HCT116 (cell line): ENCODE results near the gene CARD9. TPM values are rescaled to one million over a fixed set of nuclear protein-coding genes. Genes with fewer than 3 reads are reported as not detected.

Source experiments
- ATAC-seq: fragments of 200-7000 bp; cut with Tn5 transposase; 2 replicates; pipeline ENCODE4 v1.9.1; 2020; ENCODE audit warnings: mild to moderate bottlenecking, moderate library complexity
- BruUV-seq: library from RNA; stranded (reverse); fragments of 400-500 nt; replicated peaks from 2 replicates; lab custom pipeline; 2021; lab: Mats Ljungman, UMichigan
- CTCF ChIA-PET: fragments of 300-600 bp; sonication (Branson Sonifier 250); formaldehyde crosslinking; loops from one replicate; lab custom pipeline; 2021; ENCODE audit warnings: antibody characterized with exemption; lab: Charles Lee
- POLR2A ChIA-PET: fragments of 300-600, 350-600 bp; sonication (Branson Sonifier 250); formaldehyde crosslinking; loops from one replicate; lab custom pipeline; 2021; ENCODE audit warnings: antibody characterized with exemption; lab: Charles Lee
- RAD21 ChIA-PET, 2 experiments: fragments of 300-600 bp; sonication (Branson Sonifier 250); formaldehyde crosslinking; loops; one replicate each; lab custom pipeline; 2023; ENCODE audit warnings: low total read pairs in 2 of 2; ENCODE audit not compliant: uncharacterized antibody in 2 of 2, unreplicated experiment in 2 of 2, low non-redundant PET in 1 of 2; lab: Charles Lee
- DNase-seq: peaks from one replicate; pipeline ENCODE4 v3.0.0-alpha.2; 2010; ENCODE audit warnings: low read depth, low spot score
- H2AFZ ChIP-seq: fragments of 200-600 bp; shearing (Covaris generic), sonication (generic); 2 replicates; pipeline ENCODE4 v1.6.1; 2017; ENCODE audit warnings: low read depth, mixed run types, mixed read lengths, antibody characterized with exemption, low read length; ENCODE audit not compliant: poor library complexity, severe bottlenecking
- H3K27ac ChIP-seq: 2 replicates; pipeline ENCODE4 v1.5.1; 2012; ENCODE audit warnings: low read depth, low read length
- H3K27me3 ChIP-seq: fragments of 200-600 bp; sonication (generic); 2 replicates; pipeline ENCODE4 v1.6.1; 2016; ENCODE audit warnings: mixed run types, low read length, mixed read lengths; ENCODE audit not compliant: insufficient read depth
- H3K36me3 ChIP-seq, 2 experiments: fragments of 200-500 bp in 1 of 2; fragments of 200-600 bp in 1 of 2; sonication (Bioruptor generic) in 1 of 2; sonication (generic) in 1 of 2; 2 replicates each; pipeline versions ENCODE4 v1.5.1 to v1.6.1; 2014 to 2016; ENCODE audit warnings: low read length in 2 of 2, inconsistent platforms in 1 of 2, mixed read lengths in 1 of 2, mixed run types in 1 of 2; ENCODE audit not compliant: insufficient read depth in 2 of 2, control insufficient read depth in 1 of 2
- H3K4me1 ChIP-seq, 2 experiments: fragments of 200-600 bp in 1 of 2; sonication (generic) in 1 of 2; 2 replicates each; pipeline versions ENCODE4 v1.5.1 to v1.6.1; 2012 to 2017; ENCODE audit warnings: low read length in 2 of 2, inconsistent platforms in 1 of 2, mild to moderate bottlenecking in 1 of 2, mixed read lengths in 1 of 2, mixed run types in 1 of 2, moderate library complexity in 1 of 2; ENCODE audit not compliant: insufficient read depth in 2 of 2, control insufficient read depth in 1 of 2
- H3K4me2 ChIP-seq: fragments of 200-600 bp; sonication (generic); 2 replicates; pipeline ENCODE4 v1.6.1; 2017; ENCODE audit warnings: mixed run types, low read length, mixed read lengths
- H3K4me3 ChIP-seq, 2 experiments: fragments of 200-600 bp in 1 of 2; sonication (generic) in 1 of 2; replicated peaks in 1 of 2; 2 replicates each; pipeline ENCODE4 v1.5.1; 2011 to 2016; ENCODE audit warnings: low read length in 2 of 2, control low read depth in 1 of 2, low read depth in 1 of 2, mild to moderate bottlenecking in 1 of 2, mixed read lengths in 1 of 2, mixed run types in 1 of 2
- H3K79me2 ChIP-seq: fragments of 200-600 bp; sonication (generic); 2 replicates; pipeline ENCODE4 v1.6.1; 2017; ENCODE audit warnings: mild to moderate bottlenecking, mixed run types, low read length, moderate library complexity, mixed read lengths; ENCODE audit not compliant: insufficient read depth
- H3K9ac ChIP-seq: fragments of 200-600 bp; sonication (generic); 2 replicates; pipeline ENCODE4 v1.6.1; 2016; ENCODE audit warnings: low read length, mixed read lengths
- H3K9me2 ChIP-seq: fragments of 200-600 bp; sonication (generic), shearing (Covaris generic); 2 replicates; pipeline ENCODE4 v1.6.1; 2017; ENCODE audit warnings: mixed run types, mild to moderate bottlenecking, moderate library complexity; ENCODE audit not compliant: insufficient read depth
- H3K9me3 ChIP-seq, 2 experiments: fragments of 200-500 bp in 1 of 2; fragments of 200-600 bp in 1 of 2; sonication (Bioruptor generic) in 1 of 2; sonication (generic) in 1 of 2; 2 replicates each; pipeline ENCODE4 v1.6.1; 2014 to 2017; ENCODE audit warnings: low read length in 2 of 2, mixed read lengths in 2 of 2, inconsistent platforms in 1 of 2, low read depth in 1 of 2, mild to moderate bottlenecking in 1 of 2, mixed run types in 1 of 2, moderate library complexity in 1 of 2; ENCODE audit not compliant: control insufficient read depth in 1 of 2, insufficient read depth in 1 of 2
- H4K20me1 ChIP-seq: fragments of 200-600 bp; sonication (generic), shearing (Covaris generic); 2 replicates; pipeline ENCODE4 v1.6.1; 2017; ENCODE audit warnings: mixed run types, mild to moderate bottlenecking, moderate library complexity; ENCODE audit not compliant: insufficient read depth
- ATF3 ChIP-seq: IDR thresholded peaks from 2 replicates; pipeline ENCODE4 v1.6.1; 2012
- CBX3 ChIP-seq: IDR thresholded peaks from 2 replicates; pipeline ENCODE4 v1.6.1; 2012; ENCODE audit warnings: low read depth
- CTCF ChIP-seq, 3 experiments: fragments of 200-600 bp in 1 of 3; sonication (generic) in 1 of 3; IDR thresholded peaks in 2 of 3; conservative IDR thresholded peaks in 1 of 3; 2 replicates each; pipeline ENCODE4 v1.5.1; 2012 to 2017; ENCODE audit warnings: low read depth in 2 of 3, low read length in 2 of 3, antibody characterized with exemption in 1 of 3, borderline replicate concordance in 1 of 3, control low read depth in 1 of 3, mild to moderate bottlenecking in 1 of 3, mixed read lengths in 1 of 3, mixed run types in 1 of 3, moderate library complexity in 1 of 3; ENCODE audit not compliant: insufficient read depth in 1 of 3
- EGR1 ChIP-seq: IDR thresholded peaks from 2 replicates; pipeline ENCODE4 v1.6.1; 2012; ENCODE audit warnings: low read depth
- ELF1 ChIP-seq: IDR thresholded peaks from 2 replicates; pipeline ENCODE4 v1.6.1; 2012; ENCODE audit warnings: low read depth, borderline replicate concordance
- EZH2 ChIP-seq: fragments of 200-600 bp; sonication (generic); IDR thresholded peaks from 2 replicates; pipeline ENCODE4 v1.6.1; 2017; ENCODE audit warnings: antibody characterized with exemption, mixed run types
- EZH2phosphoT487 ChIP-seq: fragments of 200-600 bp; IDR thresholded peaks from 2 replicates; pipeline ENCODE4 v1.6.1; 2018; ENCODE audit warnings: antibody characterized with exemption, borderline replicate concordance
- FOSL1 ChIP-seq: IDR thresholded peaks from 2 replicates; pipeline ENCODE4 v1.6.1; 2012; ENCODE audit warnings: low read depth
- JUND ChIP-seq: IDR thresholded peaks from 2 replicates; pipeline ENCODE4 v1.6.1; 2012
- MAX ChIP-seq: IDR thresholded peaks from 2 replicates; pipeline ENCODE4 v1.6.1; 2012
- POLR2AphosphoS5 ChIP-seq: IDR thresholded peaks from 2 replicates; pipeline ENCODE4 v1.6.1; 2011; ENCODE audit warnings: mild to moderate bottlenecking, low read depth, low read length, moderate library complexity
- RAD21 ChIP-seq: IDR thresholded peaks from 2 replicates; pipeline ENCODE4 v1.6.1; 2012; ENCODE audit warnings: low read depth, mild to moderate bottlenecking
- REST ChIP-seq: IDR thresholded peaks from 2 replicates; pipeline ENCODE4 v1.6.1; 2012; ENCODE audit warnings: low read depth
- SRF ChIP-seq: IDR thresholded peaks from 2 replicates; pipeline ENCODE4 v1.6.1; 2012; ENCODE audit warnings: low read depth
- TCF7L2 ChIP-seq: IDR thresholded peaks from 2 replicates; pipeline ENCODE4 v1.7.0; 2011; ENCODE audit warnings: borderline replicate concordance, inconsistent platforms; ENCODE audit not compliant: insufficient read depth, insufficient read length; ENCODE audit errors: extremely low read depth
- YY1 ChIP-seq: IDR thresholded peaks from 2 replicates; pipeline ENCODE4 v1.6.1; 2011; ENCODE audit warnings: low read length, low read depth, moderate library complexity, mild to moderate bottlenecking; ENCODE audit not compliant: insufficient replicate concordance; ENCODE audit errors: extremely low read depth
- ZBTB33 ChIP-seq: IDR thresholded peaks from 2 replicates; pipeline ENCODE4 v1.6.1; 2011; ENCODE audit warnings: mild to moderate bottlenecking, low read length, moderate library complexity; ENCODE audit not compliant: insufficient replicate concordance; ENCODE audit errors: extremely low read depth
- ZNF274 ChIP-seq: fragments of 200-500 bp; sonication (Bioruptor generic); IDR thresholded peaks from 2 replicates; pipeline ENCODE4 v1.6.1; 2014; ENCODE audit warnings: mild to moderate bottlenecking, low read depth, low read length, inconsistent platforms
- intact Hi-C: fragments of 100-400 bp; cut with micrococcal nuclease; formaldehyde crosslinking; loops from 2 replicates; pipeline ENCODE4 v1.10.0; 2022
- total RNA-seq: library from RNA; stranded (reverse); gene quantifications from one replicate; pipeline ENCODE4 v1.2.1, GENCODE V29; 2021; ENCODE audit not compliant: unreplicated experiment

CARD9 gene
- total RNA-seq, 1 experiment from 2014 or later: 1.2 TPM

- POLR2A ChIA-PET: no interaction called here
- no peaks in the 10 kb centered on the region; a peak in 1 of 4 replicates for H3K4me1 ChIP-seq
- intact Hi-C loops: no loop called here
Observed at GRCh38 chr9:136336156-136336870, 37.2 kb downstream of the CARD9 start.

More at GRCh38 chr9:136336156-136336870, 37.2 kb downstream of the CARD9 start:
- H3K9me2 ChIP-seq: no peaks in the 10 kb centered on the region
- TF ChIP-seq POLR2AphosphoS5 (no peak), ELF1 (no peak), JUND (no peak), CTCF (IDR thresholded peaks at IDR 0.05 in 2 of 3, conservative IDR thresholded peaks at IDR 0.05 in 1 of 3; ENCODE audit: borderline replicate concordance in 1 of 3, insufficient read depth in 1 of 3, low read depth in 2 of 3, low read length in 2 of 3) (no peak), FOSL1 (no peak), EZH2 (no peak), RAD21 (no peak), MAX (no peak), EZH2phosphoT487 (no peak), YY1 (no peak), REST (no peak), SRF (no peak), ATF3 (no peak), TCF7L2 (no peak), ZBTB33 (no peak), ZNF274 (no peak), EGR1 (no peak), CBX3 (no peak)
- H3K36me3 ChIP-seq: no peaks in the 10 kb centered on the region; a peak in 1 of 4 replicates
- DNase-seq (no peak), ATAC-seq (no peak)
- no peaks in the 10 kb centered on the region for H4K20me1 ChIP-seq
- no peaks in the 10 kb centered on the region for H3K9me3 ChIP-seq
- no peak overlapping the region for H3K4me2 ChIP-seq
- no peak overlapping the region for H2AFZ ChIP-seq
- no peak overlapping the region for H3K27ac ChIP-seq
- RAD21 ChIA-PET: no interaction called here
- CTCF ChIA-PET: interaction anchor here (2.1 kb wide), 1 partner anchor 9 kb away, joined by 5 read pairs; no protein-coding TSS in a partner anchor
- no peaks in the 10 kb centered on the region for H3K79me2 ChIP-seq
- H3K4me3 ChIP-seq: no peak overlapping the region
- H3K9ac ChIP-seq: no peak overlapping the region
- no TSS peak for BruUV-seq
- H3K27me3 ChIP-seq: no peaks in the 10 kb centered on the region
